Measurements from ENCODE around the gene C19orf73.

The C19orf73 gene

DNA sequence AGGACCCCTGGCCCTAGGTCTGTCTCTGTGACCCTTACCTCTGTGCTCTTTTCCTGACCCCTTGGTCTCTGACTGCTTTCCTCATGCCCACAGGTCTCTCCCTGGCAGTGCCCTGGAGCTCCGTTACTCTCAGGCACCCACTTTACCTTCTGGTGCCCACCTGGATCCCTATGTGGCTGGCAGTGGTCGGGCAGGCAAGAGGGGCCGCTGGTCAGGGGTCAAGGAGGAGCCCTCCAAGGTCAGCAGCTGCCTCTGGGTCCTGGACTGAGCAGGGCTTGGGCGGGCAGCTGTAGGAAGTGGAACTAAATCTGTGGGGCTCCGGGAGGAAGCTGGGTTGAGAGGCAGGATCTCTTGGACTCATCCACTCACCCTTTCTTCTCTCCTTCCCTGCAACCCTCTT lies 16.7 kb upstream of the C19orf73 start:
- Histone ChIP-seq H3K27me3 (ENCODE audit: insufficient read depth, low read depth, severe bottlenecking) (no peaks in the 10 kb centered on the region), H3K36me3 (peaks cover 45% of the 10 kb centered on the region), H3K9me3 (ENCODE audit: severe bottlenecking) (no peaks in the 10 kb centered on the region), H3K27ac (no peak overlapping the region), H3K4me3 (ENCODE audit: low read depth, low read length) (no peak overlapping the region)
- TF ChIP-seq, protein P1, sequence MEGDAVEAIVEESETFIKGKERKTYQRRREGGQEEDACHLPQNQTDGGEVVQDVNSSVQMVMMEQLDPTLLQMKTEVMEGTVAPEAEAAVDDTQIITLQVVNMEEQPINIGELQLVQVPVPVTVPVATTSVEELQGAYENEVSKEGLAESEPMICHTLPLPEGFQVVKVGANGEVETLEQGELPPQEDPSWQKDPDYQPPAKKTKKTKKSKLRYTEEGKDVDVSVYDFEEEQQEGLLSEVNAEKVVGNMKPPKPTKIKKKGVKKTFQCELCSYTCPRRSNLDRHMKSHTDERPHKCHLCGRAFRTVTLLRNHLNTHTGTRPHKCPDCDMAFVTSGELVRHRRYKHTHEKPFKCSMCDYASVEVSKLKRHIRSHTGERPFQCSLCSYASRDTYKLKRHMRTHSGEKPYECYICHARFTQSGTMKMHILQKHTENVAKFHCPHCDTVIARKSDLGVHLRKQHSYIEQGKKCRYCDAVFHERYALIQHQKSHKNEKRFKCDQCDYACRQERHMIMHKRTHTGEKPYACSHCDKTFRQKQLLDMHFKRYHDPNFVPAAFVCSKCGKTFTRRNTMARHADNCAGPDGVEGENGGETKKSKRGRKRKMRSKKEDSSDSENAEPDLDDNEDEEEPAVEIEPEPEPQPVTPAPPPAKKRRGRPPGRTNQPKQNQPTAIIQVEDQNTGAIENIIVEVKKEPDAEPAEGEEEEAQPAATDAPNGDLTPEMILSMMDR (IDR thresholded peaks at IDR 0.05; ENCODE audit: low read depth, low read length) = no peak
- DNase-seq = no peak

DNA sequence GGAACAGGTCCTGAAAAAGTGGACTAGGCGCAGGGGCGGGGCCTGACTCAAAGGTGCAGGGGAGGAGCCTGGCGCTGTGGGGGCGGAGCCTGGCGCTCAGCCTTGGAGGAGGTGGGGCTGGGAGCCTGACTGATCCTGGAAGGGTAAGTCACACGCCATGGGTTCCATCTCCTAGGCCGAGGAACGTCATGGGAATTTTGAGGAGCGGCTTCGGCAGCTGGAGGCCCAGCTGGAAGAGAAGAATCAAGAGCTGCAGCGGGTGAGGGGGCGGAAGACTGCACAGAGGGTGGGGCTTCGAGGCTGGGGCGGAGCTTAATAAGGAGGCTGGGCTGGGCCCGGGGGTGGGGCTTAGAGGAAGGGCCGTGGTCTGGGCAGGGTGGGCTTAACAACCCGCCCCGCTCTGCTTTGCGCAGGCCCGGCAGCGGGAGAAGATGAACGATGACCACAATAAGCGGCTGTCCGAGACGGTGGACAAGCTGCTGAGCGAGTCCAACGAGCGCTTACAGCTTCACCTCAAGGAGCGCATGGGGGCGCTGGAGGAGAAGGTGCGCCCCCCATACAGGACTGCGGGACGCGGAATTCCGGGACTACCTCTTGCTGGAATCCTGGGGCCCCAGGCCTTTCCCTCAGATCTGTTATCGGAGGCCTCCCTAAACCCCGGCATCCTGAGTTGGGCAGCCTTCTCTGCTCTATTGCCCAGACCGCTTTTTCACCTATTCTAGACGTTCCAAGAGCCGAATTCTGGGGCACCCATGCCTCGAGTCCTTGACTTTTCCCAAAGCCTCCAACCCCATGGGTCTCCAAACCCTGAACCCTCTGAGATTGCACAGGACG lies 14.9 kb upstream of the C19orf73 start:
- no peaks in the 10 kb centered on the region for H3K9me3 ChIP-seq (ENCODE audit: severe bottlenecking)
- TF ChIP-seq, protein P1 (IDR thresholded peaks at IDR 0.05; ENCODE audit: low read depth, low read length) = no peak
- H3K36me3 ChIP-seq = peaks cover 57% of the 10 kb centered on the region
- H3K27ac ChIP-seq = no peak overlapping the region
- no peaks in the 10 kb centered on the region for H3K27me3 ChIP-seq (ENCODE audit: insufficient read depth, low read depth, severe bottlenecking)
- no peak for DNase-seq
- H3K4me3 ChIP-seq (ENCODE audit: low read depth, low read length) = no peak overlapping the region

DNA sequence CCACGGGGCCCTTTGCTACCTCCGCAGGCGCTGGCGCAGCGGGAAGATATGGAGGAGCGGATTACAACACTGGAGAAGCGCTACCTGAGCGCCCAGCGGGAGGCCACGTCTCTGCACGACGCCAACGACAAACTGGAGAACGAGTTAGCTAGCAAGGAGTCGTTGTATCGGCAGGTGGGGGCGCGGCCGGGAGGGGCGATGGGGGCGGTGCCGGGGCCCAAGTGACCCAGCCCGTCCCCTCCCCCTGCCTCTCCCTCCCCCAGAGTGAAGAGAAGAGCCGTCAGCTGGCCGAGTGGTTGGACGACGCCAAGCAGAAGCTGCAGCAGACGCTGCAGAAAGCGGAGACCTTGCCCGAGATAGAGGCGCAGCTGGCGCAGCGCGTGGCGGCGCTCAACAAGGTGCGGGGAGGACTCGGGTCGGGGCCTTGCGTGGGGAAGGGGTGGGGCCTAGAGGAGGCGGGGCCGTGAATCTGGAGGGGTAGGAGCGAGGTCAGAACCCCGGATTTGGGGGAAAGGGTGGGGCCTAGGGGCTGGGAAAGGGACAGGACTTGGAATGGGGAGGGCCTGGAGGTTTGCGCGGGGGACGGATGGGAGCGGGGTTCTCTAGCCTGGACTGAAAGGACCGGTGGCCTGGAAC lies 14.1 kb upstream of the C19orf73 start:
- H3K4me3 ChIP-seq (ENCODE audit: low read depth, low read length) = no peak overlapping the region
- TF ChIP-seq, protein P1 (IDR thresholded peaks at IDR 0.05; ENCODE audit: low read depth, low read length) = no peak
- DNase-seq = no peak
- H3K36me3 ChIP-seq = peaks cover 57% of the 10 kb centered on the region
- no peaks in the 10 kb centered on the region for H3K9me3 ChIP-seq (ENCODE audit: severe bottlenecking)
- no peak overlapping the region for H3K27ac ChIP-seq
- H3K27me3 ChIP-seq (ENCODE audit: insufficient read depth, low read depth, severe bottlenecking) = no peaks in the 10 kb centered on the region

DNA sequence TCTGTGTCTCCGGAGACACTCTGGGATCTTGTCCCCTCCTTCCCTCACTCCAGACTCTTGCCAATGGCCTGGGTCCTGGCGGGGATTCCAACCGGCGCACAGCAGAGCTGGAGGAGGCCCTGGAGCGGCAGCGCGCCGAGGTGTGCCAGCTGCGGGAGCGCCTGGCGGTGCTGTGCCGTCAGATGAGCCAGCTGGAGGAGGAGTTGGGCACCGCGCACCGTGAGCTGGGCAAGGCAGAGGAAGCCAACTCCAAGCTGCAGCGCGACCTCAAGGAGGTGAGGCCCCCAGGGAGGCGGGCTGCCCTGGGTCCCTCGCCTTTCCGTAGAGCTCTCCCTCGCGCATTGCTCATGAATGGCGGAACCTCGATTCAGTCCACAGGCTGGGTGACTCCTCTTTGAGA lies 11.4 kb upstream of the C19orf73 start:
- DNase-seq = no peak
- no peak overlapping the region for H3K27ac ChIP-seq
- peaks cover 38% of the 10 kb centered on the region for H3K36me3 ChIP-seq
- TF ChIP-seq, protein P1 (IDR thresholded peaks at IDR 0.05; ENCODE audit: low read depth, low read length) = no peak
- no peaks in the 10 kb centered on the region for H3K9me3 ChIP-seq (ENCODE audit: severe bottlenecking)
- no peaks in the 10 kb centered on the region for H3K27me3 ChIP-seq (ENCODE audit: insufficient read depth, low read depth, severe bottlenecking)
- H3K4me3 ChIP-seq (ENCODE audit: low read depth, low read length) = no peak overlapping the region

DNA sequence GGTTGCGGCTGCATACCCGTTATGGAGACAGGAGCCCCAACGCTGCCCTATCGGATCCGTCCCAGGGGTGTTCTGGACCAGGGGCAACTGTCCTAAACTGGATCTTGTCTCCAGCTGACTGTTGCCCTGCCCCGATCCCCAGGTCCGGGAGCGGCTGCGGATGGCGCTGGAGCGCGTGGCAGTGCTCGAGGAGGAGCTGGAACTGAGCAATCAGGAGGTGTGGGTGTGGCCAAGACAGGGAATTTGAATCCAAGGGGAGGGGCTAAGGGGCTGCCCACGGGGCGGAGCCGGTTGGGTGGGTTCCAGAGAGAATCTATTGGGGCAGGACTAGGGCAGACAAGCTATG lies 10.3 kb upstream of the C19orf73 start:
- H3K27ac ChIP-seq = no peak overlapping the region
- H3K9me3 ChIP-seq (ENCODE audit: severe bottlenecking) = no peaks in the 10 kb centered on the region
- DNase-seq = no peak
- no peaks in the 10 kb centered on the region for H3K27me3 ChIP-seq (ENCODE audit: insufficient read depth, low read depth, severe bottlenecking)
- no peak overlapping the region for H3K4me3 ChIP-seq (ENCODE audit: low read depth, low read length)
- TF ChIP-seq, protein P1 (IDR thresholded peaks at IDR 0.05; ENCODE audit: low read depth, low read length) = no peak
- H3K36me3 ChIP-seq = peaks cover 26% of the 10 kb centered on the region
